ENCODE measurements around the gene SPRTN. TPM values are rescaled to one million over a fixed set of nuclear protein-coding genes. Genes with fewer than 3 reads are reported as not detected.

The SPRTN gene
- total RNA-seq, 3 donors from 2014 or later = 13.8 to 23.6 (median 15.2) TPM

GRCh38 chr1:231397886-231398671 is 60.0 kb downstream of the SPRTN start:
- Histone ChIP-seq H3K27ac (no peak overlapping the region), H3K27me3 (no peaks in the 10 kb centered on the region), H3K36me3 (no peaks in the 10 kb centered on the region), H3K4me3 (no peak overlapping the region), H3K4me1 (peaks cover 0 to 6% of the 10 kb centered on the region in 2 donors), H3K9me3 (no peaks in the 10 kb centered on the region)
- TF ChIP-seq CTCF (IDR thresholded peaks at IDR 0.05) = no peak
- no peak for TF ChIP-seq POLR2A (IDR thresholded peaks at IDR 0.05)
- TF ChIP-seq POLR2AphosphoS5 (IDR thresholded peaks at IDR 0.05) = no peak
- intact Hi-C loops (cut with DNase I; ENCODE audit: low total_unique reads) = no loop called here
- no peak for DNase-seq (ENCODE audit: low spot score in 2 of 2)

- no peaks in the 10 kb centered on the region for H3K27me3 ChIP-seq
- no peak overlapping the region for H3K27ac ChIP-seq
- TF ChIP-seq POLR2A (IDR thresholded peaks at IDR 0.05) (no peak), POLR2AphosphoS5 (IDR thresholded peaks at IDR 0.05) (no peak), CTCF (IDR thresholded peaks at IDR 0.05) (no peak)
- H3K36me3 ChIP-seq = no peaks in the 10 kb centered on the region
- H3K4me1 ChIP-seq = peaks cover 0 to 5% of the 10 kb centered on the region in 2 donors
- DNase-seq (ENCODE audit: low spot score in 2 of 2) = no peak
- no peak overlapping the region for H3K4me3 ChIP-seq
- H3K9me3 ChIP-seq = no peaks in the 10 kb centered on the region
- intact Hi-C loops (cut with DNase I; ENCODE audit: low total_unique reads) = no loop called here
Observed at GRCh38 chr1:231401478-231401877, 63.4 kb downstream of the SPRTN start.

GRCh38 chr1:231404318-231404717 is 66.2 kb downstream of the SPRTN start:
- intact Hi-C loops (cut with DNase I; ENCODE audit: low total_unique reads) = no loop called here
- no peak overlapping the region for H3K27ac ChIP-seq
- no peaks in the 10 kb centered on the region for H3K9me3 ChIP-seq
- no peak for TF ChIP-seq CTCF (IDR thresholded peaks at IDR 0.05)
- TF ChIP-seq POLR2A (IDR thresholded peaks at IDR 0.05) = no peak
- no peak for TF ChIP-seq POLR2AphosphoS5 (IDR thresholded peaks at IDR 0.05)
- DNase-seq (ENCODE audit: low spot score in 2 of 2) = no peak
- peaks cover 0 to 5% of the 10 kb centered on the region in 2 donors for H3K4me1 ChIP-seq
- H3K27me3 ChIP-seq = no peaks in the 10 kb centered on the region
- H3K36me3 ChIP-seq = no peaks in the 10 kb centered on the region
- H3K4me3 ChIP-seq = no peak overlapping the region

Other genes starting within 250 kb of the SPRTN start
- gene TRIM67, start 176.2 kb upstream of the SPRTN start, total RNA-seq = not detected
- 10 to 100 TPM; 31.1 to 40.8 (median 35.8) TPM for gene GNPAT, start 97.1 kb upstream of the SPRTN start, total RNA-seq
- 10 to 100 TPM; 13.1 to 17.7 (median 15.0) TPM for gene EXOC8, start 441 bp upstream of the SPRTN start, total RNA-seq
- gene EGLN1, start 84.0 kb downstream of the SPRTN start, total RNA-seq = 10 to 100 TPM; 33.8 to 45.6 (median 38.1) TPM
- 10 to 100 TPM; 26.9 to 35.6 (median 28.2) TPM for gene TSNAX, start 190.4 kb downstream of the SPRTN start, total RNA-seq

Data from breast epithelium (tissue), 4 donors.